CD8-positive, alpha-beta memory T cell (primary cell): ENCODE results near the gene DST. TPM values are rescaled to one million over a fixed set of nuclear protein-coding genes. Genes with fewer than 3 reads are reported as not detected.

Source experiments
- CTCF ChIA-PET: fragments of 350-600 bp; sonication (Branson Sonifier 250); formaldehyde crosslinking; loops from one replicate; lab custom pipeline; 2021; ENCODE audit warnings: antibody characterized with exemption; lab: Charles Lee
- POLR2A ChIA-PET: fragments of 350-600 bp; sonication (Branson Sonifier 250); formaldehyde crosslinking; loops from one replicate; lab custom pipeline; 2021; ENCODE audit warnings: antibody characterized with exemption; lab: Charles Lee
- DNase-seq, 5 donors: peaks; one replicate each; pipeline versions ENCODE4 v3.0.0 to v3.0.0-alpha.2; 2020 to 2022; ENCODE audit warnings: mixed read lengths in 1 of 5
- H3K27ac ChIP-seq: one replicate; pipeline ENCODE4 v1.7.0; 2013; ENCODE audit warnings: low read depth, mild to moderate bottlenecking, low read length, moderate library complexity
- H3K27me3 ChIP-seq: 2 replicates; pipeline ENCODE4 v1.7.0; 2013; ENCODE audit warnings: low read length, mild to moderate bottlenecking; ENCODE audit not compliant: insufficient read depth, poor library complexity, severe bottlenecking
- H3K36me3 ChIP-seq: 2 replicates; pipeline ENCODE4 v1.7.0; 2013; ENCODE audit warnings: mild to moderate bottlenecking, low read length, moderate library complexity; ENCODE audit not compliant: insufficient read depth
- H3K4me1 ChIP-seq: 2 replicates; pipeline ENCODE4 v1.7.0; 2013; ENCODE audit warnings: mild to moderate bottlenecking, low read length, moderate library complexity; ENCODE audit not compliant: insufficient read depth
- H3K4me3 ChIP-seq: 2 replicates; pipeline ENCODE4 v1.7.0; 2013; ENCODE audit warnings: mild to moderate bottlenecking, low read length
- H3K9me3 ChIP-seq: 2 replicates; pipeline ENCODE4 v1.7.0; 2013; ENCODE audit warnings: mild to moderate bottlenecking, low read length
- H3K27ac Mint-ChIP-seq, 8 donors: one replicate each; pipeline ENCODE4 v1.8.0; 2020 to 2021; ENCODE audit warnings: mixed read lengths in 8 of 8, mild to moderate bottlenecking in 6 of 8, inconsistent platforms in 3 of 8, moderate library complexity in 3 of 8
- H3K27me3 Mint-ChIP-seq, 2 donors: one replicate each; pipeline ENCODE4 v1.8.0; 2020 to 2021; ENCODE audit warnings: mixed read lengths in 2 of 2, mild to moderate bottlenecking in 1 of 2, moderate library complexity in 1 of 2
- H3K36me3 Mint-ChIP-seq, 3 donors: one replicate each; pipeline ENCODE4 v1.8.0; 2020 to 2021; ENCODE audit warnings: mixed read lengths in 3 of 3, inconsistent platforms in 1 of 3, mild to moderate bottlenecking in 1 of 3
- H3K4me1 Mint-ChIP-seq, 3 donors: one replicate each; pipeline ENCODE4 v1.8.0; 2020 to 2021; ENCODE audit warnings: mixed read lengths in 3 of 3, inconsistent platforms in 1 of 3, mild to moderate bottlenecking in 1 of 3
- H3K4me3 Mint-ChIP-seq, 7 donors: one replicate each; pipeline ENCODE4 v1.8.0; 2020 to 2021; ENCODE audit warnings: mixed read lengths in 7 of 7, mild to moderate bottlenecking in 6 of 7, moderate library complexity in 4 of 7, inconsistent platforms in 2 of 7
- H3K9me3 Mint-ChIP-seq, 5 donors: one replicate each; pipeline ENCODE4 v1.8.0; 2020 to 2022; ENCODE audit warnings: mixed read lengths in 5 of 5, mild to moderate bottlenecking in 3 of 5, moderate library complexity in 2 of 5, inconsistent platforms in 1 of 5
- polyA plus RNA-seq: library from polyadenylated mRNA; unstranded; fragments of 300-500 nt; fragmentation: Illumina TruSeq; gene quantifications from one replicate; pipeline ENCODE4 v1.2.3, GENCODE V29; 2021
- total RNA-seq, 2 experiments: library from RNA; stranded (reverse); gene quantifications; one replicate each; pipeline ENCODE4 v1.2.3, GENCODE V29; 2021

The DST gene
- total and polyA plus RNA-seq, 3 experiments from 2014 or later, result 0.95 to 1.9 (median 1.7) TPM

DNA sequence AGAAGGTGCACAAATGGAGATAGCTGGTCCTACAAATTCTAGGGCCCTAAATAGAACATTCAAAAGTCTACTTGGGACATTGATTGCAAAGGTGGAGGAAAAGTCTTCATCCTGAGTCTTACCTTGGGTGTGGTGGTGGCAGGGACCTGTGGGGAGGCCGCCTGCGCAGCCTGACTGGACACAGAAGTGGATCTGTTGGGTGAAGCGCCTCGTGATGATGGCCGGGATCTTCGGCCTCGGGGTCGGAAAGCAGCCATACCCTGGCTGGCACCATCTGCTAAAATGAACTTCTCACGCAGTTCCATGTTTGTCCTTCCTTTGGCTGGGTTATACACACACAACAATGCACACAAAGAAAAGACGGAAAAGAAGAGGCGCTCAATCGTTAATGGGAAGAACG, 179.2 kb downstream of the DST start:
- H3K36me3 ChIP-seq, result no peaks in the 10 kb centered on the region
- no peaks in the 10 kb centered on the region for H3K27me3 ChIP-seq
- H3K27me3 Mint-ChIP-seq, result no peaks in the 10 kb centered on the region
- H3K4me1 Mint-ChIP-seq, result no peaks in the 10 kb centered on the region
- no peaks in the 10 kb centered on the region for H3K9me3 ChIP-seq
- POLR2A ChIA-PET, result no interaction called here
- CTCF ChIA-PET, result no interaction called here
- no peak for DNase-seq
- no peak overlapping the region for H3K4me3 ChIP-seq
- H3K27ac Mint-ChIP-seq, result no peak overlapping the region
- no peaks in the 10 kb centered on the region for H3K36me3 Mint-ChIP-seq
- no peaks in the 10 kb centered on the region for H3K4me1 ChIP-seq
- no peak overlapping the region for H3K4me3 Mint-ChIP-seq
- H3K9me3 Mint-ChIP-seq, result peaks cover 0 to 2% (median 2%) of the 10 kb centered on the region in 5 donors
- H3K27ac ChIP-seq, result no peak overlapping the region

DNA sequence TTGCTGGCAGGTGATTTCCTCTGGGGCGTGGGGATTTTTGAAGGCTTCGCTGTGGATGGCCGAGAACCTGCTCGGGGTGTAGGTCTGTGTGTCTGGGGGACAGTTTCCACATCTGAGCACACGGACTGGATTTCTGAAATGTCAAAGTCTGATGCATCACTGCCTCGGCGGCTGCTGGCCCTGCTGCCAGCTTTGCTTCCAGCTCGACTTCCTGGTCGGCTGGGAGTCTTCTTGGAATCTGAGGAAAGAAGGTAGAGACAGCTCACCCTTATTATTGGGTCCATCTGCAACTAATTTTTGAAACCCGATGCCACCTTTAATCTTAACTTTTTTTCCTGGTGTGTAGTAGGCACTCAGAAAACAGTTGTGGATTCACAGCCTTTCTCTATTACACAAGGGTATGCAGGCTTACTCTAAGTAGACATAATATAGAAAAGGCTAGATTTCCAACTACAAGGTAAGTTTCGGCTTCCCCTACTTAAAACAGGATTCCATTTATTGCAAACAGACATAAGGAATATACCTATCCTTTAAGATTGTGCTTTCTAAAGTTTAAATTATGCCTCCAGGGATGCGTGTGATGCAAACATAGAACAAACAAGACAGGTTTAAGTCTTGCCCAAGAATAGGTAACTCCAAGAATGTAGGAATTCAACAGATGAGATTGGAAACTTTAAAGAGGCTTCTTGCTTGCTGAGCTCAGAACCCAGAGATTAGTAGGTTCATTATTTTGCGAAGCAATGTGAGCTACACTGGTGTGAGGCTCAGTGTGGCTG, 183.5 kb downstream of the DST start:
- H3K36me3 ChIP-seq, result no peaks in the 10 kb centered on the region
- no peak overlapping the region for H3K4me3 ChIP-seq
- ChIA-PET POLR2A (no interaction called here), CTCF (no interaction called here)
- Mint-ChIP-seq H3K27ac (no peak overlapping the region), H3K9me3 (peaks cover 0 to 3% (median 2%) of the 10 kb centered on the region in 5 donors), H3K4me3 (no peak overlapping the region), H3K4me1 (no peaks in the 10 kb centered on the region), H3K27me3 (no peaks in the 10 kb centered on the region), H3K36me3 (no peaks in the 10 kb centered on the region)
- no peaks in the 10 kb centered on the region for H3K9me3 ChIP-seq
- no peaks in the 10 kb centered on the region for H3K4me1 ChIP-seq
- no peak overlapping the region for H3K27ac ChIP-seq
- no peak for DNase-seq
- no peaks in the 10 kb centered on the region for H3K27me3 ChIP-seq

DNA sequence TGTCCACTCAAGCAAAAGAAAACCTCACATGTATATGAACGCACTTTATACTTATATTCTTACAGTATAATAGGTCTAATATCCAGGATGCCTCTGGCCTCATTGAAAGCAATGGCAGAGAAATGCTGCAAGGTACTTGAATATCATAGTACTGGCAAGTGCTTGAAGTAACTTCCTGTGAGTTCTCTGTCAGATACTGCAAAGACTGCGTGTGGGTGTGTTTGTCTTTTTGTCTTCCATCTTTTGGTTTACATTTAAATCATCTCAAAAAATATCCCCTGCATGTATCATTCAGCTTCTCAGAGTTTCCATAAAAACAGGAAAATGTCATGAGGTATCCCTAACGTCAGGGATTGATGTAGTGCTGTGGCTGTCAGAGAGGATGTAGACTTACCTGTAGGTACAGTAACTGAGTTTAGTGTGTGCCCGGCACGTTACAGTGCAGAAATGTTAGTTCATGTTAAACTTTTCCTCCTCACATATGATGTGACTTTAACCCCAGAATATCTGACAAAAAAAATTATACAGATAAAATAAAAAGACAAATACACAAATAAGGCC, 184.3 kb downstream of the DST start:
- Mint-ChIP-seq H3K36me3 (no peaks in the 10 kb centered on the region), H3K4me1 (no peaks in the 10 kb centered on the region), H3K27ac (no peak overlapping the region), H3K27me3 (no peaks in the 10 kb centered on the region), H3K9me3 (peaks cover 0 to 4% (median 2%) of the 10 kb centered on the region in 5 donors), H3K4me3 (no peak overlapping the region)
- POLR2A ChIA-PET, result no interaction called here
- H3K27me3 ChIP-seq, result no peaks in the 10 kb centered on the region
- H3K36me3 ChIP-seq, result no peaks in the 10 kb centered on the region
- no peak overlapping the region for H3K27ac ChIP-seq
- H3K4me1 ChIP-seq, result no peaks in the 10 kb centered on the region
- no peak for DNase-seq
- no peaks in the 10 kb centered on the region for H3K9me3 ChIP-seq
- H3K4me3 ChIP-seq, result no peak overlapping the region
- CTCF ChIA-PET, result no interaction called here

DNA sequence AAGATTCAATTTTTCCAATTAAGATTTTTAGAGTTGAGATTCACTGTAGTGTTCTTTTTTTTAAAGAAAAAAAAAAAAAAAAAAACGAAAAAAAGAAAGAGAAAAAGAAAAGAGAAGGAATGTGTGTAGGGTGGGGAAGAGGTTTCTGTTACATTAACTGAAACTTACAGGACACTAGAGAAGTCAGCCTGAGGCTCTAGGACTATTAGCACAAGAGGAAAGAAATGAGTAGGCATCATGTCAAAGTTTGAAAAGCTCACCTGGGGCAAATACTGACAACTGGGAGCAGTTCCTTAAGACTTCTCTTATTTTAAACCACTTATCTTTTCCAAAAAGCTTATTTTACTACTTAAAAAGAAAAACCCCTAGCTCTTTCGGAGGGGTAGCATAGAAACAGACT, 185.9 kb downstream of the DST start:
- no peak overlapping the region for H3K27ac Mint-ChIP-seq
- H3K4me3 ChIP-seq, result no peak overlapping the region
- no peaks in the 10 kb centered on the region for H3K4me1 ChIP-seq
- H3K27ac ChIP-seq, result no peak overlapping the region
- ChIA-PET POLR2A (no interaction called here), CTCF (no interaction called here)
- no peaks in the 10 kb centered on the region for H3K36me3 ChIP-seq
- H3K9me3 ChIP-seq, result no peaks in the 10 kb centered on the region
- H3K4me3 Mint-ChIP-seq, result no peak overlapping the region
- no peaks in the 10 kb centered on the region for H3K27me3 ChIP-seq
- H3K27me3 Mint-ChIP-seq, result peaks cover 0 to 2% of the 10 kb centered on the region in 2 donors
- peaks cover 2 to 4% (median 3%) of the 10 kb centered on the region in 5 donors for H3K9me3 Mint-ChIP-seq
- H3K4me1 Mint-ChIP-seq, result no peaks in the 10 kb centered on the region
- no peak for DNase-seq
- H3K36me3 Mint-ChIP-seq, result no peaks in the 10 kb centered on the region

DNA sequence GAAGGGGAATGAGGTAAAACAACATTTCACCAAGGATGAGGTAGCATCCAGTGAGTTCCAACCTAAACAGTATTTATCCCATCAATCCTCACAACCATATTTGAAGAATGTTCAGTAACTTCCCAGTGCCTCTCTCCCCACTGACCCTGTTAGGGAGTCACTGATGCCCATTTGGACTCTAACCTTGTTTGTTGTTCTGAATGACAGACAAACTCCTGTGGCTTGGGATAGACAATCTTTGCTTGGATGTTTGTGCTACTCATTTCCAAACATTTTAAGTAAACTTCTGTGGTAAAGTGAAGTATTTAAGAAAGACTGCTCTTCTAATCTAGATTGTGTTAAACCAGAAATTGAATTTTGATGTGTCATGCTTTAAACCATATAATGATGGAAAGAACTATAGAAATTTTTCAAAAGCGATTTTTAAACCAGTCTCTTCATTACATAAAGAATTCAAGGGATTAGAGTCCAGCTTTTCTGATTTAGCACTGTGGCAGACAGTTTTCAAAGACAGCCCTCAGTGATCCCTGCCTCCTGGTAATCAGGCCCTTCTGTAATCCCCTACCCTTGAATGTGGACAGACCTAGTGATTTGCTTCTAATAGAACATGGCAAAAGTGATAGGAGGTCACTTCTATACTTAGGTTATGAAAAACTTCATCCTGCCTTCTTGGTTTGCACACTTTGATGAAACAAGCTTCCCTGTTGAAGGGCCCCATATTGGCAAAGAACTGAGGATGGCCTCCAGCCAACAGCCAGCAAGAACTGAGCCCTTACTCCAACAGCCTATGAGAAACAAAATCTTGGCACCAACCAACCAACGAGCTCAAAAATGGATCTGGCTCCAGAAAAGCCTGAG, 191.6 kb downstream of the DST start:
- Histone ChIP-seq H3K36me3 (no peaks in the 10 kb centered on the region), H3K4me3 (no peak overlapping the region), H3K27ac (no peak overlapping the region), H3K4me1 (no peaks in the 10 kb centered on the region), H3K27me3 (no peaks in the 10 kb centered on the region), H3K9me3 (no peaks in the 10 kb centered on the region)
- Mint-ChIP-seq H3K36me3 (no peaks in the 10 kb centered on the region), H3K9me3 (peaks cover 3 to 11% (median 3%) of the 10 kb centered on the region in 5 donors), H3K27me3 (peaks cover 0 to 2% of the 10 kb centered on the region in 2 donors), H3K27ac (no peak overlapping the region), H3K4me1 (no peaks in the 10 kb centered on the region), H3K4me3 (no peak overlapping the region)
- DNase-seq, result no peak
- CTCF ChIA-PET, result no interaction called here
- POLR2A ChIA-PET, result no interaction called here

DNA sequence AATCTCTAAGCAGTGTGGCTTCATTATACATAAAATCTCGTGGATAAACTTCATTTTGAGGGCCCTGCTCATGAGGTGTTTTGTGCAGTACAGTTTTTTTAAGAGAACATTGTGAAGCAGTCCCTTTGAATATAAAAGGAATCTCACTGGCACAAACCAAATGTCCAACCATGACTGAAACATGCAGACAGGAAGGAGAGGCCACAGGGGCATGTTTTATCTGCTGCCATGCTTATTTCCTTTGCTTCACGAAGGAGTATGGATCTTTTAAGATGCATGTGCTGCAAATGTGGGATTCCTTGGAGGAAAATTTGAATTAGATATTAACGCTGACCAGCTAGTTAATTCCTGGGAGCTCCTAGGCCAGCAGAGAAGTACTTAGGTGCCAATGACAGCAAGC, 192.3 kb downstream of the DST start:
- ChIA-PET CTCF (no interaction called here), POLR2A (no interaction called here)
- H3K27ac ChIP-seq, result no peak overlapping the region
- Mint-ChIP-seq H3K9me3 (peaks cover 3 to 11% (median 3%) of the 10 kb centered on the region in 5 donors), H3K4me1 (no peaks in the 10 kb centered on the region), H3K27ac (no peak overlapping the region), H3K36me3 (no peaks in the 10 kb centered on the region), H3K27me3 (peaks cover 0 to 2% of the 10 kb centered on the region in 2 donors), H3K4me3 (no peak overlapping the region)
- no peak for DNase-seq
- no peaks in the 10 kb centered on the region for H3K36me3 ChIP-seq
- no peaks in the 10 kb centered on the region for H3K4me1 ChIP-seq
- H3K27me3 ChIP-seq, result no peaks in the 10 kb centered on the region
- no peaks in the 10 kb centered on the region for H3K9me3 ChIP-seq
- H3K4me3 ChIP-seq, result no peak overlapping the region

DNA sequence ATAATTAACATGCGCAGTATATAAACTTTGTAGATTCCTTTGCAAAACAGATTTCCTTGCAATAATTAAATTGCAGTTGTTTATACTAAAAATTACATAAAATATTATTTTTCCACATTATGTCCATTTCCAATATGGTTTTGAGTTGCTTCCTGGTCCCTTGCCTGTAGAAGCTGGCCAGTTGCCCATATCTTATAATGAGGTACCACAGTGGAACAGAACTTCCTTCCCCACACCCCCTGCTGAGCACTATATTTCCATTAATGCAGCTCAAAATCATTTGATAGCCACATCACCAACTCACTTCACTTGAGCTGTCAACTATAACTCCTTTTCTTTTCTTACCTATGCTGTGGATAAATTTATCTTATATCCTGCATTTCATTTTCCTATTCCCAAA, 194.6 kb downstream of the DST start:
- CTCF ChIA-PET, result no interaction called here
- Histone ChIP-seq H3K4me3 (no peak overlapping the region), H3K9me3 (no peaks in the 10 kb centered on the region), H3K36me3 (no peaks in the 10 kb centered on the region), H3K27ac (no peak overlapping the region), H3K4me1 (no peaks in the 10 kb centered on the region), H3K27me3 (no peaks in the 10 kb centered on the region)
- peaks cover 3 to 7% (median 3%) of the 10 kb centered on the region in 5 donors for H3K9me3 Mint-ChIP-seq
- DNase-seq, result no peak
- POLR2A ChIA-PET, result no interaction called here
- peaks cover 0 to 2% (median 0%) of the 10 kb centered on the region in 3 donors for H3K36me3 Mint-ChIP-seq
- H3K4me3 Mint-ChIP-seq, result no peak overlapping the region
- H3K27me3 Mint-ChIP-seq, result peaks cover 0 to 2% of the 10 kb centered on the region in 2 donors
- H3K27ac Mint-ChIP-seq, result no peak overlapping the region
- no peaks in the 10 kb centered on the region for H3K4me1 Mint-ChIP-seq

DNA sequence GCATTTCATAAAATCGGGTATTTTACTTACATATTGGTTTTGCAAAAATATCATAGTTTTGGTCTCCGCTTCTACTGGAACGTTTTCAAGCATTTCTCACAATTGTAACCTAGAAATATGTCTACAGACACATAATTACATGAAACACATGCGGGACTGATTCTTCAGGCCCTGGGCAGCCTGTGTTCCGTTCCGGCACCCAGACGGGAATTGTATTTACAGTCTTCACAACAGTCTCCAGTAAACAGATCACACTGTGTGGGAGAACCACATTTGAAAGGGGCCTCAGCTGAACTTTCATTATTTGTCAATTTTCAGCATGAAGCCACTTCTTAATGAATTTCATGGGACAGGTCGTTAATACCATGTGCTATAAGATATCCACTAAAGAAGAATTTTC, 196.9 kb downstream of the DST start:
- ChIA-PET POLR2A (no interaction called here), CTCF (no interaction called here)
- H3K4me3 Mint-ChIP-seq, result no peak overlapping the region
- Histone ChIP-seq H3K4me1 (no peaks in the 10 kb centered on the region), H3K36me3 (no peaks in the 10 kb centered on the region), H3K9me3 (no peaks in the 10 kb centered on the region), H3K27ac (no peak overlapping the region), H3K4me3 (no peak overlapping the region), H3K27me3 (no peaks in the 10 kb centered on the region)
- peaks cover 0 to 9% (median 5%) of the 10 kb centered on the region in 5 donors for H3K9me3 Mint-ChIP-seq
- H3K27ac Mint-ChIP-seq, result no peak overlapping the region
- H3K4me1 Mint-ChIP-seq, result no peaks in the 10 kb centered on the region
- no peak for DNase-seq
- peaks cover 0 to 2% (median 0%) of the 10 kb centered on the region in 3 donors for H3K36me3 Mint-ChIP-seq
- no peaks in the 10 kb centered on the region for H3K27me3 Mint-ChIP-seq
